ENCODE data around the gene TLK2.
A peak's percentile ranks its signal among the peaks of the same experiment; 100 is the strongest.
"Not testable (repeated sequence)": the region's sequence is repeated elsewhere in the genome, so short reads cannot be mapped to it uniquely, and the experiment has no call there.

The TLK2 gene

DNA sequence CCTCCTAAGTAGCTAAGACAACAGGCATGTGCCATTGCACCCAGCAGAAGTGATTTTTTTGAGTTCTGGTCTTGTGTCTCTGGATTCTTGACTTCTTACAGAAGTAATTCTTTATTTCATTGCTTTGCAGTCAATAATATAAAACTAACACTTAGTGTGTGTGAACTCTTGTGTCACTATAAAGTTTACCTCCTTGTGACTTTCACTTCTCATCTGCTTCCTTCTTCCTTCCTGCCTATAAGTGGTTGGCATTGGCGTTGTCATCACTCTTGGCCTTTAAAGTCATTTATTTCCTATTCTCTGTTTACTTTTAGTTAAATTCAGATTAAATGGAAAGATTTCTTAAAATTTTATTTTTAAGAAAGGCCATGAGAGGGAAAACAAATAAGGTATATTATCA is 12.4 kb downstream of the TLK2 start:
- not testable (repeated sequence) for DNase-seq

DNA sequence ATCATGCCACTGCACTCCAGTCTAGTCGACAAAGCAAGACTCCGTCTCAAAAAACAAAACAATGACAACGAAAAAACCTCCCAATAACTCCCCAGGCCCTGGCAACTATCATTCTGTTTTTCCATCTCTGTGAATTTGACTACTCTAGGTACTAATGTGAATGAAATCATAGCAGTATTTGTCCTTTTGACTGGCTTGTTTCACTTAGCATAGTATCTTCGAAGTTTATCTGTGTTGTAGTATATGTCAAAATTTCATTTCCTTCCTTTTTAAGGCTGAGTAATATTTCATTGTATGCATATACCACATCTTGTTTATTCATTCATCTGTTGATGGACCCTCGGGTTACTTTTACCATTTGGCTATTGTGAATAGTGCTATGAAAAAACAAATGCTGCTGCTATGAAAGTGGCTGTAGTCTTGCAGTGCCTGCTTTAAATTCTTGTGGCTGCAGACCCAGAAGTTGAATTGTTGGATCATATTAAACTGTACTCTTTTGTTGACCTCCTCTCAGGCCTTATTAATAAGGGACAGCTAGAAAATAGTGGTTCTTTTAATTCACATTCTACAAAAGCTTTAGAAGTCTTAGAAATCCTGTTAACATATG is 14.5 kb downstream of the TLK2 start:
- not testable (repeated sequence) for DNase-seq

DNA sequence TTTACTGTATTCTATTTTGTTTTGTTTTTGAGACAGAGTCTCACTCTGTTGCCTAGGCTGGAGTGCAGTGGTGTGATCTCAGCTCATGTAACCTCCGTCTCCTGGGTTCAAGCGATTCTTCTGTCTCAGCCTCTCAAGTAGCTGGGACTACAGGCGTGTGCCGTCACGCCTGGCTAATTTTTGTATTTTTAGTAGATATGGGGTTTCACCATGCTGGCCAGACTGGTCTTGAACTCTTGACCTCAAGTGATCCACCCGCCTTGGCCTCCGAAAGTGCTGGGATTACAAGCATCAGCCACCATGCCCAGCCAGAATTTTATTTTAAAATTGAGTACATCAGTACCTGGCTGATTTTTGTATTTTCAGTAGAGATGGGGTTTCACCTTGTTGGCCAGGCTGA is 15.4 kb downstream of the TLK2 start:
- DNase-seq = not testable (repeated sequence)

DNA sequence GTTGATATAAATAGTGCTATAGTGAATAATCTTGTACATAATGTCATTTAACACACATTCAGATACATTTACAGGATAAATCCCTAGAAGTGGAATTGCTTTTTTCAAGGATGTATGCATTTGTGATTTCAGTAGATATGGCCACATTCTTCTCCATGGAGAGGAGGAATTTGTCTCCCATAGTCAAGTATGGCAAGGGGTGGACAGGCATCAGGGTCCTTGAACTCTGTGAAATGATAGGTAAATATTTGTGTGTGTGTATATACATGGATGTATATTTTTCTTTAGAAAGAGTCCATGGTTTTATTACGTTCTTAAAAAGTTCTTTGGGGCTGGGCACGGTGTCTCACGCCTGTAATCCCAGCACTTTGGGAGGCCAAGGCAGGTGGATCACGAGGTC is 17.7 kb downstream of the TLK2 start:
- DNase-seq = not testable (repeated sequence)

DNA sequence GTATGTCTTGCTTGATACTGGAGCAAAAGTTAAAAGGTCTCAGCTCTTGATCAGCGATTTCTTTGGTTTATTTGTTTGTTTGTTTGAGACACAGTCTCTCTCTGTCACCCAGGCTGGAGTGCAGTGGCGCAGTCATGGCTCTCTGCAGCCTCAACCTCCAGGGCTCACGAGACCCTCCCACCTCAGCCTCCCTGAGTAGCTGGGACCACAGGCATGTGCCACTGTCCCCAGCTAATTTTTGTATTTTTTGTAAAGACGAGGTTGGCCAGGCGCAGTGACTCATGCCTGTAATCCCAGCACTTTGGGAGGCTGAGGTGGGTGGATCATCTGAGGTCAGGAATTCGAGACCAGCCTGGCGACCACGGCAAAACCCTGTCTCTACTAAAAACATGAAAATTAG is 20.2 kb downstream of the TLK2 start:
- not testable (repeated sequence) for DNase-seq

DNA sequence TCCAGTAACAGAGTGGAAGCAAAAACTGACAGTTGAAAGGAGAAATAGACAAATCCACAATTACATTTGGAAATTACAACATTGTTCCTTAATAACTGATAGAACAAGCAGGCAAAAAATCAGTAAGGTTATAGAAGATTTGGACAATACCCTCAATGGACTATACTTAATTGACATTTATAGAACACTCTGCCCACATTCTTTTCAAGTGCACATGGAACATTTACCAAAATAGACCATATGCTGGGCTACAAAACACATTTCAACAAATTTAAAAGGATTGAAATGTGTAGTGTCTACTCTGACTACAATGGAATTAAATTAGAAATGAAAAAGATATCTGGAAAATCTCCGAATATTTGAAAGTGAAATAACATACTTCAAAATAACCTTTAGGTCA is 21.8 kb downstream of the TLK2 start:
- DNase-seq = not testable (repeated sequence)

DNA sequence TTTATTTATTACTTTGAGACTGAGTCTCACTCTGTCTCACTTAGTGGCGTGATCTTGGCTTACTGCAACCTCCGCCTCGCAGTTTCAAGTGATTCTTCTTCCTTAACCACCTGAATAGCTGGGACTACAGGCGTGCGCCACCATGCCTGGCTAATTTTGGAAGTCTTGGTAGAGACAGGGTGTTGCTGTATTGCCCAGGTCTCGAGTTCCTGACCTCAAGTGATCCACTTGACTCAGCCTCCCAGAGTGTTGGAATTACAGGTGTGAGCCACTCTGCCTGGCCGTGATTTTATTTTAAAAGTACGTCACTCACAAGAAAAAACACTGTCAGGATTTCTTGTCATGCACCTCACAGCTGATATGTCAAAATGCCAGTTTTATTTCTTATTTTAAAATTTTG is 26.2 kb downstream of the TLK2 start:
- not testable (repeated sequence) for DNase-seq

DNA sequence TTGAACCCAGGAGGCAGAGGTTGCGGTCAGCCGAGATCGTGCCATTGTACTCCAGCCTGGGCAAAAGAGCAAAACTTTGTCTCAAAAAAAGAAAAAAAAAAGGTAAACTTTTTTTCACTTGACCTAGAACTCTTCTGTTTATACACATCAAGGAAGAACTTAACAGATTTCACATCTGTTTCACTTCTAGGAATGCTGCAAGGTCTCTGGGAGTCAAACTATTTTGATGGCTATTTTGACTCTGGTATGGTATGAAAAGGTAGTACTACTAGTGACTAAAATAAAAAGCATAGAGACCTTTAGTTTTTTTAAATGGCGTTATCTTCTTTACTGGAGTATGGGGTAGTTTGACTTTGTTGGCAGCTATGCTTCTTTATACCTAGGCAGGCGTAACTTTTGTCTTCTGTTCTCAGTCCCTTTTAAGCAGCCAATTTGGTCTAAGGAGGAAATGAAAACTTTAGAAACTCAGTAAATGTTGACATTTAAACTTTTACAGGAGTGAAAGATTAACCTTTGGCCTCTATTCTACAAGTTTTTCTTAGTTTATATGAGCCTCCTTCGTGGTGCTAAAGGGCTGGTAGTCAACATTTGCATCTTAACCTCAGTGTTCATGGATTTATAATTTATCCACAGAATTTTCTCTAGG is 28.7 kb downstream of the TLK2 start:
- DNase-seq = not testable (repeated sequence)

DNA sequence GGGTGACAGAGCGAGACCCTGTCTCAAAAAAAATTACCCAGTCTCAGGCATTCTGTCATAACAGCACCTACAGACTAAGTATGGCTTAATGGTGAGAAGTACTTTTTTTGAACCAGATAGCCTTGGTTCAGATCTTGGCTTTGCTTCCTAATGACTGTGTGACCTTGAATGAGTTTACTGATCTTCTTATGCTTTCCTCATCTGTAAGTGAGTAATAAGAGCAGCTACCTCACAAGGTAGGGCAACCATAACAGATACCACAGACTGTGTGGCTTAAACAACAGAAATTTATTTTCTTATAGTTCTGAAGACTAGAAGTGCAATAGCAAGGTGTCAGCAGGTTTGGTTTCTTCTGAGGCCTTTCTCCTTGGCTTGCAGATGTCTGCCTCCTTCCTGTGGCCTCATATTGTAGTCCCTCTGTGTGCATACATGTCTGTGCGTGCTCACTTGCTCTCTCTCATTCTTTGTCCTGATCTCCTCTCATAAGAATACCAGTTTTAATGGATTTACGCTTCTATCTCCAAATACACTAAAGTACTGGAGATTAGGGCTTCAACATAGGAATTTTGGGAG is 31.7 kb downstream of the TLK2 start:
- not testable (repeated sequence) for DNase-seq

DNA sequence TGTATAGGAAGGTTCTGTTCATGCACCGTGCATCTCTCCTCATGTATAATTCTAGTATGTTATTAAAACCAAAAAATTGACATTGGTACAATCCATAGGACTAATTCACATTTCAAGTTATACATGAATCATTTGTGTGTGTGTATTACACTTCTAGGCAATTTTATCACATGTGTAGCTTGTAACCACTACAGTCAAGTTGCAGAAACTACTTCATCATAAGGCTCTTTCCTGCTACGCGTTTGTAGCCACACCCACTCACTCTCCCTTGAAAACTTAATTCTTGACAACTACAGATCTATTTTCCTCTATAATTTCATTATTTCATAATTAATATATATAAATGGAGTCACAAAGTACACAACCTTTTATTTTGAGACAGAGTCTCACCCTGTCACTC is 32.4 kb downstream of the TLK2 start:
- DNase-seq = not testable (repeated sequence)

DNA sequence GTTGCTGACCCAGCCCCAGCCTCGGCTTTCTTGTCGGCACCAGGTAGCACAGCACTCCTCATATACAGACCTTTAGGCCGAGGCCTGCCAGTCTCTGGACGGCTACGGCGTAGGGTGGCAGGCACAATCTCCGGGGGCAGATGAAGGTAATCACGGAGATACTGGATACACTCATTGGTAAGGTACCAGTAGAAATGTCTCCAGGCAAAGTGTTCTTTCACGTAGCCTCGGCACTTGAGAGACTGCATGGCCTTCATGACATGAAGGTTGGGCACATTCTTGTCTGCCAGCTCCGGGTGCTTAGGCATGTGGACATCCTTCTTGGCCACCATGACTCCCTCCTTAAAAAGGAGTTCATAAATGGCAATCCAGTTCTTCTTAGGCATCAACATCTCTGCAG is 37.8 kb downstream of the TLK2 start:
- DNase-seq = not testable (repeated sequence)

DNA sequence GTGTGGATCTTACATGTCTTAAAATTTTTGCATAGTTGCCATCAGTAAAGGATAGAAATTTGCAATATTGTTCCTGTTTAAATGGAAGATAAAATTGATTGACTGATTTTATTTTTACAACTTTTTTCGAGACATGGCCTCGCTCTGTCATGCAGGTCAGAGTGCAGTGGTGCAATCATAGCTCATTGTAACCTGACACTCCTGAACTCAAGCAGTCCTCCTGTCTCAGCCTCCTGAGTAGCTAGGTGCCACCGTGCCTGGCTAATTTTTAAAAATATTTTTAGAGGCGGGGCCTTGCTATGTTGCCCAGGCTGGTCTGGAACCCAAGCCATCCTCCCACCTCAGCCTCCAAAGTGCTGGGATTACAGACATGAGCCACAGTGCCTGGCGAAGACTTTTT is 42.7 kb downstream of the TLK2 start:
- not testable (repeated sequence) for DNase-seq

DNA sequence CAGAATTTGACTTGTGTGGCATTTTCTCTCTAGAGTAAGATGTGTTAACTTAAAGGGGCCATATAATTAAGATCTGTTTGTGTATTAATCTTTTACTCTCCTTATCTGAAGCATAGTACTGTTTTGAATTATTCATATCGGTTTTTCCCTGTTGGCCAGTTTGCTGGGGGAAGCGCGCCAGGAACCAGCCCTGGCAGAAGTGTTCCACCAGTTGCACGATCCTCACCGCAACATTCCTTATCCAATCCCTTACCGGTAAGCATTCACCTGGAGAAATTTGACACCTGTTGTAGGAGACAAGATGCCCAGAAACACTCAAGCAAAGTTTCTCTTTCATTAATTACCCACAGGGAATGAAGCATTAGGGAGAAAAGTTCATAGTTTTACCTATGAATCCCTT is 45.5 kb downstream of the TLK2 start:
- not testable (repeated sequence) for DNase-seq

DNA sequence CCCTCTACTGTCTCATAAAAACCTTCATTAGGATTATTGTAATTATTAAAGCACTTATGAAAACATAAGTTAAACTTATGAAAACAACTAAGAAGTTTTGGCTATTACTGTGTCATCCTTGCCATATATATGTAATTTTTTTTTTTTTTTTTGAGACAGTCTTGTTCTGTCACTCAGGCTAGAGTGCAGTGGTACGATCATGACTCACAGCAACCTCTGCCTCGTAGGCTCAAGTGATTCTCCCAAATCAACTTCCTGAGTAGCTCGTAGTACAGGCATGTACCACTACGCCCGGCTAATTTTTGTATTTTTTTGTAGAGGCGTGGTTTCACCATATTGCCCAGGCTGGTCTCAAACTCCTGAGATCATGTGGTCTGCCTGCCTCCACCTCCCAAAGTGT is 46.7 kb downstream of the TLK2 start:
- DNase-seq = not testable (repeated sequence)

DNA sequence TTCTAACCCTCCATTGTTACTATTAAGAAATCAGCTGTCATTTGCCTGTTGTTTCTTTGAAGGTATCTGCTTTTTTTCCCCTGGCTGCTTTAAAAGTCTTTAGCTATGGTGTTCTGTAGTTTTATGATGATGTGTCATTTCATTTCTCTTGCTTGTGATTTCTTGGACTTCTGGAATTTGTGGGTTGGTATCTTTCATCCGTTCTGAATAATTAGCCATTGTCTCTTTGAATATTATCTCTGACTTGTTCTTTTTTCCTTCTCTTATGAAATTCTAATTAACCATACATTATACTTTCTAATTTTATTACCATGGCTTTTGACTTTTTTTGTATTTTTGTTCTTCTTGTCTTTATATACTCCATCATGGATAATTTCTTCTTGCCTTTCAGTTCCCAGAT is 52.3 kb downstream of the TLK2 start:
- not testable (repeated sequence) for DNase-seq

DNA sequence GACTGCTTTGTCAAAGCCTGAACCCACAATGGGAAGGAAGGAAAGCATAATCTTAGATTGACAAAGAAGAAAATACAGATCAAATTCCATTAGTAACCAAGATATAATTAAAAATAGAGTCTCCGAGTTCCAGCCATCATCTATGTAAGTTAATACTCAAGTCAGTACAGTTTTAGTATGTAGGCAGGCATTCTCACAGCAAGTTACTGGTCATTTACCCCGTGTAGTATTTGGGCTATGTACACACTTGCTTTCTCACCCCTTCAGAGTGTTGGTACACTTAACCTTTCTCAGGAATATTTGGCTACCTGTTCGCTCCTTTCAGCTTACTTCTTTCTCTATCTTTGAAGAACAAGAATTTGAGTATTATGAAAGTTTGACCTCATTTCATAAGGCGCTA is 57.9 kb downstream of the TLK2 start:
- DNase-seq = not testable (repeated sequence)

DNA sequence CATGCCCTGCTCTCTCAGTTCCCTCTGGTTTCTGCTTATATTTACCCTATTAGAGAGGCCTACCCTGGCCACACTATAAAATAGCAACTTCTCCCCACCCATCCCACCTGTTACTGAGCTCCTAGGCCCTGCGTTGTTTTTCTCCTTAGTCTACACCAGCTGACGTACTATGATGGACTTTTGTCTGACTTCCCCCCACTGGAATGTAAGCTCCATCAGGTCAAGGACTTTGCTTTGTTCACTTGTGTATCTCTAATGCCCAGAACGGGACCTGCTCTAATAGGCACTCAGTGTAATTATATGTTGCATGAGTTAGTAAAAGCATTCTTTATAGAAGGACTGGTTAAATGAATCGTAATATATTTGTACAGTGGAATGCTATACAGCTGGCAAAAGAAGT is 62.4 kb downstream of the TLK2 start:
- DNase-seq = not testable (repeated sequence)

DNA sequence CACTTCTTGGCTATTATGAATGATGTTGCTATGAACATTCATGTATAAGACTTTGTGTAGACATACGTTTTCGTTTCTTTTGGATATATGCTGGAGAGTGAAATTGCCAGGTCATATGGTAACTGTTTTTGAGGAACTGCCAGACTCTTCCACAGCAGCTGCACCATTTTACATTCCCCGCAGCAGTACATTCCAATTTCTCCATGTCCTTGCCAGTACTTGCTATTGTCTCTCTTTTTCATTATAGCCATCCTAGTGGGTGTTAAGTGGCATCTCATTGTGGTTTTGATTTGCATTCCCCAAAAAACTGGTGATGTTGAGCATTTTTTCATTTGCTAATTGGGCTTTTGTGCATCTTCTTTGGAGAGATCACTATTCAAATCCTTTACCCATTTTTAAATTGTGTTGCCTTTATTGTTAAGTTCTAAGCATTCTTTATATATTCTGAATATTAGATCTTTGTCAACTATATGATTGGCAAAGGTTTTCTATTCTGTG is 64.7 kb downstream of the TLK2 start:
- not testable (repeated sequence) for DNase-seq

DNA sequence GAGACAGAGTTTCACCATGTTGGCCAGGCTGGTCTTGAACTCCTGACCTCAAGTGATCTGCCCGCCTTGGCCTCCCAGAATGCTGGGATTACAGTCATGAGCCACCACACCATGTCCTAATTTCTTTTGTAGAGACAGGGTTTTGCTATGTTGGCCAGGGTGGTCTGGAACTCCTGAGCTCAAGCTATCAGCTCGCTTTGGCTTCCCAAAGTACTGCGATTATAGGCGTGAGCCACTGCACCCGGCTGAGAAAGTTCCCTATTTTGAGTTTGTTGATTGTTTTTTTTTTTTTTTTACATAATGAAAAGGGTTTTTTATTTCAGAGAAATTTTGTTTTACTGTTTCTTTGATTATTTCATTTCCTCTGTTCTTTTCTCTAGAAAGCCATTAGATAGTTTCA is 67.4 kb downstream of the TLK2 start:
- DNase-seq = not testable (repeated sequence)

DNA sequence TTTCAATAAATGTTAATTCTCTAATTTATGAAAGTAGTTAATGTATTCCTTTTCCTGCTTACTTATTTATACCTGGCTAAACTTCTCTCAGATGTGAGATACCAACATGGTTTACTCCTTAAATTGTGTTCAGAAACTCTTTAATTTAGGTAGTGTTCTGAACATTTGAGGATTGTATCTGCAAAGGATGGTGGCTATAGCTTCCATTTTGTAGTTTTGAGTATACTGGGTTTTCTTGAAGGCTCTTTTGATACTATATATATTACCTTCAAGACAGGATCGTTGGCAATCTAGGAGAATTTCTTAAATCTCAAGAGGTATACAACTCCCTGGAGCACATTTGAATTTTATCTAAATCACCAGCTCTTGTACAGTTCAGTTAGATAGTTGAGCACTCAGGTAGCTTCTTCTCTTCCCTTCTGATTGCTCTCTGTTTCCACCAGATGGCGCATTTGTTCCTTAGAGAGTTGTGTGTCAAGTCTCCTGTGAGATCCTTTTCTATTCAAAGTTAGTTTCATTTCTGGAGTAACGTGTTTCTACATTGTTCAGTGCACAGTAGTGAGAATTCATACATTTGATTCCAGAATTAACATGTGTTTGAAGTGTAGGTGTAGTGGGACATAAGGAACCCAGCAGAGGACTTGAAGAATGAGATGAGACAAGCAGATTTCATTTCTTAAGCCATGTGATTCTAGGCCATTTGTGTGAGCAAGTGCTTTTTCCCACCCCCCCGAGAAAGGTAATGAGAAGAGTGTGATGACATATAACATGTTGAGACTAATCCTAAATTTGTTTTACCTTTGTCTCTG is 74.4 kb downstream of the TLK2 start:
- DNase-seq = peak; percentile 15

DNA sequence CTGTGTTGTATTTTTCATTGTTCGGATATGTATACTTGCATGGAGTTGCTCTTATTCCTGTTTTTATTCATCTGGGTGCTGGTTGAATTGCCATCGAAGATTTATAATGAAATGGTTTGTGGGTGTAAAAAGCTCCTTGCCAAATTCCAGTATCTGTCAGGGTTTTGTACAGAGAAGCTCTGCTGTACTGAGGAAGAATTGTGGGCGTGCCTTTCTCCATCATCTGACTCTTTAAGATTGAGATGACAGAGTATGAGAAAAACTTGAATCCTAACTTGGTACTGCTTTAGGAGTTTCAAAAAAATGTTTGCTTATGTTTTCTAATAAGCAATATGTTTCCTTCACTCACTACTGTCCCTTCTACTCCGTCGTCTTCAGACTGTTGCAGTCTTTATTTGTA is 78.9 kb downstream of the TLK2 start:
- not testable (repeated sequence) for DNase-seq

DNA sequence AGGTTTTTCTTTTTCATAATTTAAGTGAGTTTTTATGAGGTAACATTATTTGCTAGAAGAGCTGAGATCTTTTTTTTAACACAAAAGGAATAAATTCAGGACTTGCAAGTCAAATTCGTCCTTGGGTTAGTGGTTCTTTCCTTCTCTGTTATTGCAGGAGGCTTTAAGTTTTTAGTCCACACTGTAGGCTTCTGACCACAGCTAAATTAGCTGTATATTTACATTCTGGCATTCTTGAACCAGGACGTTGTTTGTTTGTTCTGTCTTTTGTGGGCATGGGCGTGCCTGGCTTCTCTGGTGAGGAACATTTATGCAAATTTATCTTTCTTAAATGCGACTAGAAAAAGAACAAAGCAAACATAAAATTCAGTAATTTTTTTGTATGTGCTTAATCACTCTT is 80.3 kb downstream of the TLK2 start:
- DNase-seq = not testable (repeated sequence)

DNA sequence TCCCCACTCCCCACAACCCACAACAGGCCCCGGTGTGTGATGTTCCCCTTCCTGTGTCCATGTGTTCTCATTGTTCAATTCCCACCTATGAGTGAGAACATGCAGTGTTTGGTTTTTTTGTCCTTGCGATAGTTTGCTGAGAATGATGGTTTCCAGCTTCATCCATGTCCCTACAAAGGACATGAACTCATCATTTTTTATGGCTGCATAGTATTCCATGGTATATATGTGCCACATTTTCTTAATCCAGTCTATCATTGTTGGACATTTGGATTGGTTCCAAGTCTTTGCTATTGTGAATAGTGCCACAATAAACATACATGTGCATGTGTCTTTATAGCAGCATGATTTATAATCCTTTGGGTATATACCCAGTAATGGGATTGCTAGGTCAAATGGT is 82.3 kb downstream of the TLK2 start:
- not testable (repeated sequence) for DNase-seq
